ENCODE data around the gene NLK.

Gene NLK

GRCh38 chr17:28125526-28126378, 83.3 kb downstream of the NLK start:
- TF ChIP-seq CTCF (IDR thresholded peaks at IDR 0.05; ENCODE audit: extremely low read depth, missing control alignments), result no peak
- DNase-seq (ENCODE audit: low spot score), result no peak

GRCh38 chr17:28127196-28127595, 84.7 kb downstream of the NLK start:
- no peak for DNase-seq (ENCODE audit: low spot score)
- TF ChIP-seq CTCF (IDR thresholded peaks at IDR 0.05; ENCODE audit: extremely low read depth, missing control alignments), result no peak

GRCh38 chr17:28128779-28129178, 86.3 kb downstream of the NLK start:
- no peak for TF ChIP-seq CTCF (IDR thresholded peaks at IDR 0.05; ENCODE audit: extremely low read depth, missing control alignments)

GRCh38 chr17:28130472-28130871, 88.0 kb downstream of the NLK start:
- TF ChIP-seq CTCF (IDR thresholded peaks at IDR 0.05; ENCODE audit: extremely low read depth, missing control alignments), result no peak
- DNase-seq (ENCODE audit: low spot score), result no peak

More at GRCh38 chr17:28128779-28129178, 86.3 kb downstream of the NLK start:
- no peak for DNase-seq (ENCODE audit: low spot score)

GRCh38 chr17:28131599-28131998, 89.1 kb downstream of the NLK start:
- no peak for TF ChIP-seq CTCF (IDR thresholded peaks at IDR 0.05; ENCODE audit: extremely low read depth, missing control alignments)
- DNase-seq (ENCODE audit: low spot score), result no peak

GRCh38 chr17:28133562-28133970, 91.1 kb downstream of the NLK start:
- TF ChIP-seq CTCF (IDR thresholded peaks at IDR 0.05; ENCODE audit: extremely low read depth, missing control alignments), result no peak
- no peak for DNase-seq (ENCODE audit: low spot score)

- no peak for TF ChIP-seq CTCF (IDR thresholded peaks at IDR 0.05; ENCODE audit: extremely low read depth, missing control alignments)
- no peak for DNase-seq (ENCODE audit: low spot score)
Observed at GRCh38 chr17:28136923-28137322, 94.4 kb downstream of the NLK start.
